Endothelial cell of umbilical vein (primary cell): ENCODE data around the gene RFX7. TPM values are rescaled to one million over a fixed set of nuclear protein-coding genes. Genes with fewer than 3 reads are reported as not detected.

Experiments used
- BruUV-seq: library from RNA; stranded (reverse); fragments of 400-500 nt; replicated peaks from 2 replicates; lab custom pipeline; 2021; lab: Mats Ljungman, UMichigan
- CTCF ChIA-PET: fragments of 300-600, 350-600 bp; sonication (Branson Sonifier 250); formaldehyde crosslinking; loops from one replicate; lab custom pipeline; 2021; ENCODE audit warnings: antibody characterized with exemption, inconsistent platforms; lab: Charles Lee
- POLR2A ChIA-PET: fragments of 300-600, 350-600 bp; sonication (Branson Sonifier 250); formaldehyde crosslinking; loops from one replicate; lab custom pipeline; 2021; ENCODE audit warnings: antibody characterized with exemption, inconsistent platforms; lab: Charles Lee
- DNase-seq: peaks from one replicate; pipeline ENCODE4 v3.0.0-alpha.2; 2011; ENCODE audit warnings: low read depth, low spot score
- FAIRE-seq: peaks from 2 replicates; lab custom pipeline; 2011; peaks lifted over from hg19 to GRCh38; lab: Jason Lieb, UNC
- H2AFZ ChIP-seq: 2 replicates; pipeline ENCODE4 v1.6.0; 2012; ENCODE audit warnings: low read depth, low read length, control low read depth, inconsistent platforms
- H3K27ac ChIP-seq: 2 replicates; pipeline ENCODE4 v1.5.1; 2011; ENCODE audit warnings: low read depth, mild to moderate bottlenecking, control low read depth, low read length, moderate library complexity; ENCODE audit not compliant: insufficient read depth
- H3K27me3 ChIP-seq, 2 experiments: 2 replicates each; pipeline versions ENCODE4 v1.6.0 to v1.6.1; 2011; ENCODE audit warnings: low read length in 2 of 2, mixed read lengths in 1 of 2; ENCODE audit not compliant: control insufficient read depth in 2 of 2, insufficient read depth in 2 of 2
- H3K36me3 ChIP-seq, 2 experiments: 2 replicates in 1 of 2; 3 replicates in 1 of 2; pipeline ENCODE4 v1.5.1; 2011; ENCODE audit warnings: low read length in 2 of 2, mild to moderate bottlenecking in 1 of 2, moderate library complexity in 1 of 2; ENCODE audit not compliant: control insufficient read depth in 2 of 2, insufficient read depth in 2 of 2; ENCODE audit errors: extremely low read depth in 1 of 2
- H3K4me1 ChIP-seq: 3 replicates; pipeline ENCODE4 v1.5.1; 2011; ENCODE audit warnings: mild to moderate bottlenecking, low read length; ENCODE audit not compliant: control insufficient read depth, insufficient read depth; ENCODE audit errors: extremely low read depth
- H3K4me2 ChIP-seq: 2 replicates; pipeline ENCODE4 v1.6.1; 2011; ENCODE audit warnings: low read length, control low read depth, mixed read lengths; ENCODE audit not compliant: insufficient read depth
- H3K4me3 ChIP-seq, 3 experiments: fragments of 200-600 bp in 1 of 3; sonication (generic), shearing (Covaris generic) in 1 of 3; replicated peaks in 1 of 3; 2 replicates each; pipeline ENCODE4 v1.5.1; 2011 to 2016; ENCODE audit warnings: control low read depth in 3 of 3, low read length in 3 of 3, mild to moderate bottlenecking in 2 of 3, inconsistent platforms in 1 of 3, low read depth in 1 of 3, moderate library complexity in 1 of 3; ENCODE audit not compliant: insufficient read depth in 1 of 3
- H3K79me2 ChIP-seq: 2 replicates; pipeline ENCODE4 v1.6.0; 2012; ENCODE audit warnings: low read length, inconsistent platforms; ENCODE audit not compliant: control insufficient read depth, insufficient read depth
- H3K9ac ChIP-seq: replicated peaks from 2 replicates; pipeline ENCODE3; 2011; ENCODE audit warnings: low read length, control low read depth; ENCODE audit not compliant: insufficient read depth; ENCODE audit errors: extremely low read depth
- H3K9me1 ChIP-seq: replicated peaks from 3 replicates; pipeline ENCODE4 v1.6.0; 2011; ENCODE audit warnings: mild to moderate bottlenecking, low read length; ENCODE audit not compliant: control insufficient read depth, insufficient read depth; ENCODE audit errors: extremely low read depth
- H3K9me3 ChIP-seq: replicated peaks from 2 replicates; pipeline ENCODE4 v1.5.1; 2012; ENCODE audit warnings: low read length, inconsistent platforms; ENCODE audit not compliant: control insufficient read depth, insufficient read depth
- H4K20me1 ChIP-seq: replicated peaks from 2 replicates; pipeline ENCODE3; 2011; ENCODE audit warnings: mild to moderate bottlenecking, low read length; ENCODE audit not compliant: control insufficient read depth, insufficient read depth; ENCODE audit errors: extremely low read depth
- EZH2 ChIP-seq: IDR thresholded peaks from 2 replicates; pipeline ENCODE4 v1.6.1; 2012; ENCODE audit warnings: borderline replicate concordance, low read depth, mild to moderate bottlenecking, moderate library complexity, low read length, inconsistent platforms; ENCODE audit not compliant: severe bottlenecking
- FOS ChIP-seq: IDR thresholded peaks from 2 replicates; pipeline ENCODE4 v1.6.1; 2011; ENCODE audit warnings: mild to moderate bottlenecking, low read length, moderate library complexity, borderline replicate concordance; ENCODE audit not compliant: insufficient read depth
- GATA2 ChIP-seq: IDR thresholded peaks from 2 replicates; pipeline ENCODE4 v1.7.0; 2011; ENCODE audit warnings: low read depth, mild to moderate bottlenecking, moderate library complexity, mixed read lengths, low read length; ENCODE audit not compliant: insufficient read length, insufficient read depth
- JUN ChIP-seq: IDR thresholded peaks from 2 replicates; pipeline ENCODE4 v1.6.1; 2011; ENCODE audit warnings: borderline replicate concordance, low read depth; ENCODE audit not compliant: insufficient read length, insufficient read depth
- MAX ChIP-seq: IDR thresholded peaks from 2 replicates; pipeline ENCODE4 v1.6.1; 2011; ENCODE audit not compliant: insufficient read depth, insufficient read length
- MYC ChIP-seq: IDR thresholded peaks from one replicate; pipeline ENCODE4 v1.6.1; 2011; ENCODE audit warnings: mild to moderate bottlenecking, low read depth, low read length
- POLR2A ChIP-seq: IDR thresholded peaks from 2 replicates; pipeline ENCODE4 v1.6.1; 2012; ENCODE audit warnings: low read depth, mild to moderate bottlenecking, control low read depth, low read length
- POLR2AphosphoS5 ChIP-seq: IDR thresholded peaks from 2 replicates; pipeline ENCODE4 v1.6.1; 2012; ENCODE audit warnings: low read depth, mild to moderate bottlenecking, control low read depth, low read length, moderate library complexity; ENCODE audit not compliant: insufficient read depth
- dilution Hi-C: fragments of 300-500 bp; cut with MboI; formaldehyde crosslinking; loops from one replicate; pipeline ENCODE4 v1.15.0; 2019; ENCODE audit warnings: low sequenced_read_pairs; ENCODE audit not compliant: extremely low pct_ligation_motif_present
- intact Hi-C: fragments of 100-400 bp; cut with micrococcal nuclease; formaldehyde crosslinking; loops from one replicate; pipeline ENCODE4 v1.10.0; 2022
- polyA plus RNA-seq, 4 experiments: library from polyadenylated mRNA; depleted of rRNA in 3 of 4; stranded (reverse) in 3 of 4; unstranded in 1 of 4; fragments of >200 nt; gene quantifications; 2 replicates each; pipeline versions ENCODE4 v1.2.1 to v1.2.3, GENCODE V29; 2011 to 2012; ENCODE audit warnings: missing spikeins in 1 of 4
- total RNA-seq: library from RNA; stranded (reverse); gene quantifications from 2 replicates; pipeline ENCODE4 v1.2.3, GENCODE V29; 2021
- TF ChIP-seq, protein P1 (sequence below), 2 donors: IDR thresholded peaks; 1 replicate in 1 of 2; 2 replicates in 1 of 2; pipeline ENCODE4 v1.5.1; 2011; ENCODE audit warnings: low read length in 2 of 2, mild to moderate bottlenecking in 2 of 2, moderate library complexity in 2 of 2, control low read depth in 1 of 2, inconsistent platforms in 1 of 2, low read depth in 1 of 2; ENCODE audit not compliant: insufficient read depth in 1 of 2; ENCODE audit errors: extremely low read depth in 1 of 2

The RFX7 gene
- total and polyA plus RNA-seq, 2 donors (not counting 3 experiments of a cell fraction or from before 2014, with no cell fraction given), result 6.3 to 23.0 TPM

- no TSS peak for BruUV-seq
- Histone ChIP-seq H4K20me1 (no peaks in the 10 kb centered on the region), H2AFZ (no peak overlapping the region), H3K79me2 (no peaks in the 10 kb centered on the region), H3K9me1 (no peaks in the 10 kb centered on the region), H3K27me3 (no peaks in the 10 kb centered on the region), H3K9me3 (no peaks in the 10 kb centered on the region), H3K4me2 (no peak overlapping the region), H3K9ac (no peak overlapping the region), H3K4me1 (peaks cover 28% of the 10 kb centered on the region), H3K36me3 (no peaks in the 10 kb centered on the region), H3K27ac (no peak overlapping the region), H3K4me3 (no peak overlapping the region)
- dilution Hi-C loops (no loop called here), intact Hi-C loops (loop anchor here (10.0 kb wide), 1 partner anchor 202 kb away; the partner anchor contains the start of gene RFX7)
- no peak for FAIRE-seq
- DNase-seq, result no peak
- CTCF ChIA-PET, result interaction anchor here (1.1 to 1.4 kb wide), 2 partner anchors 10 to 11 kb away, joined by 3 to 5 read pairs; no protein-coding TSS in a partner anchor
- TF ChIP-seq MYC (no peak), MAX (no peak), GATA2 (no peak), POLR2AphosphoS5 (no peak), POLR2A (no peak), JUN (no peak), EZH2 (no peak), FOS (no peak)
- TF ChIP-seq, protein P1, sequence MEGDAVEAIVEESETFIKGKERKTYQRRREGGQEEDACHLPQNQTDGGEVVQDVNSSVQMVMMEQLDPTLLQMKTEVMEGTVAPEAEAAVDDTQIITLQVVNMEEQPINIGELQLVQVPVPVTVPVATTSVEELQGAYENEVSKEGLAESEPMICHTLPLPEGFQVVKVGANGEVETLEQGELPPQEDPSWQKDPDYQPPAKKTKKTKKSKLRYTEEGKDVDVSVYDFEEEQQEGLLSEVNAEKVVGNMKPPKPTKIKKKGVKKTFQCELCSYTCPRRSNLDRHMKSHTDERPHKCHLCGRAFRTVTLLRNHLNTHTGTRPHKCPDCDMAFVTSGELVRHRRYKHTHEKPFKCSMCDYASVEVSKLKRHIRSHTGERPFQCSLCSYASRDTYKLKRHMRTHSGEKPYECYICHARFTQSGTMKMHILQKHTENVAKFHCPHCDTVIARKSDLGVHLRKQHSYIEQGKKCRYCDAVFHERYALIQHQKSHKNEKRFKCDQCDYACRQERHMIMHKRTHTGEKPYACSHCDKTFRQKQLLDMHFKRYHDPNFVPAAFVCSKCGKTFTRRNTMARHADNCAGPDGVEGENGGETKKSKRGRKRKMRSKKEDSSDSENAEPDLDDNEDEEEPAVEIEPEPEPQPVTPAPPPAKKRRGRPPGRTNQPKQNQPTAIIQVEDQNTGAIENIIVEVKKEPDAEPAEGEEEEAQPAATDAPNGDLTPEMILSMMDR (IDR thresholded peaks at IDR 0.05; ENCODE audit: extremely low read depth in 1 of 2, insufficient read depth in 1 of 2, low read depth in 1 of 2, low read length in 2 of 2), result no peak
- POLR2A ChIA-PET, result no interaction called here
These were observed 201.2 kb downstream of the RFX7 start for GRCh38 chr15:56042498-56042897.
